HG02678 (cell line): ENCODE results near the gene SYNJ2BP.

Experiments
- ATAC-seq: cut with Tn5 transposase; IDR thresholded peaks from one replicate; pipeline ENCODE4 v1.9.1; 2021; ENCODE audit warnings: mild to moderate bottlenecking, moderate library complexity; ENCODE audit not compliant: unreplicated experiment

Gene SYNJ2BP

GRCh38 chr14:70392676-70393075 is 24.2 kb downstream of the SYNJ2BP start:
- no peak for ATAC-seq

- ATAC-seq, result no peak
Measured at GRCh38 chr14:70391493-70392391, 25.1 kb downstream of the SYNJ2BP start.

GRCh38 chr14:70382536-70382935 is 34.4 kb downstream of the SYNJ2BP start:
- ATAC-seq, result no peak

GRCh38 chr14:70380824-70381223 is 36.1 kb downstream of the SYNJ2BP start:
- ATAC-seq, result no peak

GRCh38 chr14:70378696-70379095 is 38.2 kb downstream of the SYNJ2BP start:
- ATAC-seq, result no peak
